ENCODE results near the gene POMC.
"Not testable (repeated sequence)": the region's sequence is repeated elsewhere in the genome, so short reads cannot be mapped to it uniquely, and the experiment has no call there.

Gene POMC

GRCh38 chr2:25131253-25131566 lies 37.2 kb downstream of the POMC start:
- no peak for DNase-seq

- no peak for DNase-seq
Measured at GRCh38 chr2:25129901-25130520, 38.4 kb downstream of the POMC start.

- DNase-seq, result no peak
Measured at GRCh38 chr2:25127646-25128045, 40.7 kb downstream of the POMC start.

- DNase-seq, result not testable (repeated sequence)
Measured at GRCh38 chr2:25127071-25127470, 41.3 kb downstream of the POMC start.

GRCh38 chr2:25125976-25126375 lies 42.4 kb downstream of the POMC start:
- DNase-seq, result no peak

GRCh38 chr2:25125189-25125588 lies 43.2 kb downstream of the POMC start:
- DNase-seq, result no peak

GRCh38 chr2:25123682-25124081 lies 44.7 kb downstream of the POMC start:
- no peak for DNase-seq

- DNase-seq, result no peak
Measured at GRCh38 chr2:25122367-25122766, 46.0 kb downstream of the POMC start.

- DNase-seq, result no peak
Measured at GRCh38 chr2:25119263-25119662, 49.1 kb downstream of the POMC start.

GRCh38 chr2:25116956-25117355 lies 51.4 kb downstream of the POMC start:
- no peak for DNase-seq

- no peak for DNase-seq
Measured at GRCh38 chr2:25115902-25116301, 52.5 kb downstream of the POMC start.

- no peak for DNase-seq
Measured at GRCh38 chr2:25115249-25115883, 53.0 kb downstream of the POMC start.

- no peak for DNase-seq
Measured at GRCh38 chr2:25112113-25112512, 56.3 kb downstream of the POMC start.
